ENCODE results near the gene SNED1. TPM values are rescaled to one million over a fixed set of nuclear protein-coding genes. Genes with fewer than 3 reads are reported as not detected.

The SNED1 gene
- total RNA-seq, 2 experiments from 2014 or later, result 2.8 to 13.6 TPM

DNA sequence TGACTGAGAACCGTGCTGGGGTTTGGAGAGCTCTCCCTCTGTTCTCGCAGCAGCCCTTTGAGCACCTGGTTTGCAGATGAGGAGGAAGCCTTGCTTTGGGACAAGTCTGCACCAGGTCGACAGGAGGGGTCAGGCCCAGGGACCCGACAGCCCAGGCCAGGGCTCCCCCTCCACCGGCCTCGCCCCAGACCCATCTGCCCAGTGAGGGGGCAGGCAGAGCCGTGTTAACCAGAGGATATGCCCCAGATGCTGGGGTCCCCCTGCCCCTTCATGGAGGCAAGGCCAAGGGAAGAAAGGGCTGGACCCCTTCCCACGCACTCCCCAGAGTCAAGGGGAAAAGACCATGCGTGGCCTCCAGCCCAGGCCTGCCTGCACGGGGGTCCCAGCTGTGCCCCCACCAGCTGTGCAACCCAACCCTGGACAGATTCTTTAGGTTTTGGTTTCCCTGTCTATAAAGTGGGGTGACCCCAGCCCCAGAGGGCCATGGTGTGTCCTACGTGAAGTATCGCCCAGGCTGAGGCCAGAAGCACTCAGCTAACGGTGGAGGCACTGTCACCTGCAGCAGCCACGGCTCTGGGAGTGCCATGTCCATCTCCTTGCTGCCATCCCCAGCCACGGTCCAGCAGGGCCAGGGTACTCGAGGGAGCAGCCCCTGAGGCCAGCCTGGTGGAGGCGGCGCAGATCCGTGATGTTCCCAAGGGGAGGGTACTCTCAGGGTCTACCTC lies 4.8 kb upstream of the SNED1 start:
- no peaks in the 10 kb centered on the region for H3K36me3 ChIP-seq (ENCODE audit: insufficient read depth, low read length)
- no peaks in the 10 kb centered on the region for H3K9me2 ChIP-seq (ENCODE audit: insufficient read depth, low read length)
- H3K4me3 ChIP-seq (ENCODE audit: low read depth, low read length, poor library complexity, severe bottlenecking), result no peak overlapping the region
- ChIA-PET CTCF (ENCODE audit: unreplicated experiment) (no interaction called here), POLR2A (no interaction called here)
- H2AFZ ChIP-seq (ENCODE audit: low read length), result no peak overlapping the region
- no peaks in the 10 kb centered on the region for H3K9me3 ChIP-seq (ENCODE audit: low read length)
- TF ChIP-seq EZH2phosphoT487 (IDR thresholded peaks at IDR 0.05; ENCODE audit: borderline replicate concordance, low read depth, low read length), result no peak
- TF ChIP-seq, protein P1, sequence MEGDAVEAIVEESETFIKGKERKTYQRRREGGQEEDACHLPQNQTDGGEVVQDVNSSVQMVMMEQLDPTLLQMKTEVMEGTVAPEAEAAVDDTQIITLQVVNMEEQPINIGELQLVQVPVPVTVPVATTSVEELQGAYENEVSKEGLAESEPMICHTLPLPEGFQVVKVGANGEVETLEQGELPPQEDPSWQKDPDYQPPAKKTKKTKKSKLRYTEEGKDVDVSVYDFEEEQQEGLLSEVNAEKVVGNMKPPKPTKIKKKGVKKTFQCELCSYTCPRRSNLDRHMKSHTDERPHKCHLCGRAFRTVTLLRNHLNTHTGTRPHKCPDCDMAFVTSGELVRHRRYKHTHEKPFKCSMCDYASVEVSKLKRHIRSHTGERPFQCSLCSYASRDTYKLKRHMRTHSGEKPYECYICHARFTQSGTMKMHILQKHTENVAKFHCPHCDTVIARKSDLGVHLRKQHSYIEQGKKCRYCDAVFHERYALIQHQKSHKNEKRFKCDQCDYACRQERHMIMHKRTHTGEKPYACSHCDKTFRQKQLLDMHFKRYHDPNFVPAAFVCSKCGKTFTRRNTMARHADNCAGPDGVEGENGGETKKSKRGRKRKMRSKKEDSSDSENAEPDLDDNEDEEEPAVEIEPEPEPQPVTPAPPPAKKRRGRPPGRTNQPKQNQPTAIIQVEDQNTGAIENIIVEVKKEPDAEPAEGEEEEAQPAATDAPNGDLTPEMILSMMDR (conservative IDR thresholded peaks at IDR 0.05; ENCODE audit: low read length), result no peak
- H4K20me1 ChIP-seq (ENCODE audit: insufficient read depth, low read length), result no peaks in the 10 kb centered on the region
- H3K79me2 ChIP-seq (ENCODE audit: insufficient read depth, low read depth, low read length), result no peaks in the 10 kb centered on the region
- H3K4me1 ChIP-seq (ENCODE audit: insufficient read depth, low read length, poor library complexity, severe bottlenecking), result no peaks in the 10 kb centered on the region
- no TSS peak for BruUV-seq (replicated peaks)
- no peak overlapping the region for H3K27ac ChIP-seq (ENCODE audit: low read depth, low read length, poor library complexity, severe bottlenecking)
- intact Hi-C loops (cut with micrococcal nuclease; ENCODE audit: unreplicated experiment), result no loop called here
- no peak overlapping the region for H3K4me2 ChIP-seq (ENCODE audit: low read length)
- DNase-seq (ENCODE audit: low spot score), result no peak

DNA sequence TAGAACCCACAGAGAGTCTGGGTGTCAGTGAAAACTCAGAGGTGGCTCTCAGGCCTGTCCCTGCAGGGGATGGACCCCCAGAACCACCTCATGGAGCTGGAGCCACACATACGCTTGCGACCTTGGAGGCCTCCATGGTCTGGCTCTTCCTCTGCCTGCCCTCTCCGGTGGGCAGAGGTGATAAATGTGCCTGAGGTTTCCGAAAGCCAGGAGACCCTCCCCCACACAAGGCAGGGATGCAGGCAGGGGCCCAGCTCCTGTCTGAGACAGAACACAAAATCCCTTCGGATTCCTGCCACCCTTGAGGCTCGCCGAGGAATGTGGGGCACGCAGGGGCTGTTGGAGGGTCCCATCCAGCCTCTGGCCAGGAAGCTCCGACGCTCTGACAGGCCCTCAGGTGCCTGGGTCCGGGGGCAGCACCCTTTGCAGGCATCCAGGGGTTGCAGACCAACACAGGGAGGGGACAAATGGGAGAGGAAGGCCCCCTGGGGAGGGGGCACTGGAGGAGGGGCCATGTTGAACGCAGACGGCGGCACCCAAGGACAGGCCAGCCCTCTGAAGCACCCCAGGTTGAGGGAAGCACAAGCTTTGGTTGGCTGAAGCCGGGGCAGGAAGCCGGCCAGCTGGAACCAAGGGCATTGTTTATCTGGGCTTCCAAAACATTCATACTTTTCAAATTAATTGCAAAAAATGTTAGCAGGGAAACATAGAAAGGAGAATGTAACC lies 4.1 kb upstream of the SNED1 start:
- TF ChIP-seq, protein P1 (conservative IDR thresholded peaks at IDR 0.05; ENCODE audit: low read length), result no peak
- BruUV-seq (replicated peaks), result no TSS peak
- H3K36me3 ChIP-seq (ENCODE audit: insufficient read depth, low read length), result no peaks in the 10 kb centered on the region
- DNase-seq (ENCODE audit: low spot score), result no peak
- no peaks in the 10 kb centered on the region for H3K9me3 ChIP-seq (ENCODE audit: low read length)
- intact Hi-C loops (cut with micrococcal nuclease; ENCODE audit: unreplicated experiment), result no loop called here
- H3K4me3 ChIP-seq (ENCODE audit: low read depth, low read length, poor library complexity, severe bottlenecking), result no peak overlapping the region
- no peak overlapping the region for H3K27ac ChIP-seq (ENCODE audit: low read depth, low read length, poor library complexity, severe bottlenecking)
- no peaks in the 10 kb centered on the region for H3K9me2 ChIP-seq (ENCODE audit: insufficient read depth, low read length)
- H4K20me1 ChIP-seq (ENCODE audit: insufficient read depth, low read length), result no peaks in the 10 kb centered on the region
- ChIA-PET POLR2A (interaction anchor here (0.7 kb wide), 1 partner anchor 107 kb away, joined by 3 read pairs; no protein-coding TSS in a partner anchor), CTCF (ENCODE audit: unreplicated experiment) (no interaction called here)
- no peak overlapping the region for H3K4me2 ChIP-seq (ENCODE audit: low read length)
- no peaks in the 10 kb centered on the region for H3K79me2 ChIP-seq (ENCODE audit: insufficient read depth, low read depth, low read length)
- H2AFZ ChIP-seq (ENCODE audit: low read length), result no peak overlapping the region
- no peaks in the 10 kb centered on the region for H3K4me1 ChIP-seq (ENCODE audit: insufficient read depth, low read length, poor library complexity, severe bottlenecking)

Data from OCI-LY7 (cell line).